HEK293 (cell line): ENCODE measurements around the gene BIN2.

Experiments used
- ATF2 ChIP-seq: fragments of 450-650 bp; formaldehyde crosslinking; IDR thresholded peaks from 2 replicates; pipeline ENCODE4 v1.5.1; 2016; ENCODE audit warnings: missing biosample characterization, missing genetic modification characterization, low read depth
- EGR2 ChIP-seq: fragments of 450-650 bp; formaldehyde crosslinking; IDR thresholded peaks from 2 replicates; pipeline ENCODE4 v1.5.1; 2016; ENCODE audit warnings: low read depth, missing biosample characterization, missing genetic modification characterization
- HOXC10 ChIP-seq: sonication (generic); formaldehyde crosslinking; IDR thresholded peaks from 2 replicates; pipeline ENCODE4 v1.8.1; 2023; ENCODE audit warnings: mild to moderate bottlenecking, missing genetic modification reagents
- MEIS1 ChIP-seq: sonication (generic); formaldehyde crosslinking; IDR thresholded peaks from 2 replicates; pipeline ENCODE4 v1.8.1; 2022; ENCODE audit warnings: missing genetic modification reagents, mild to moderate bottlenecking, borderline replicate concordance
- MYNN ChIP-seq: fragments of 450-650 bp; formaldehyde crosslinking; IDR thresholded peaks from 2 replicates; pipeline ENCODE4 v1.5.1; 2016; ENCODE audit warnings: missing biosample characterization, missing genetic modification characterization, borderline replicate concordance
- REST ChIP-seq: fragments of 450-650 bp; formaldehyde crosslinking; IDR thresholded peaks from 2 replicates; pipeline ENCODE4 v1.5.1; 2016; ENCODE audit warnings: missing biosample characterization, missing genetic modification characterization
- YY1 ChIP-seq: fragments of 450-650 bp; formaldehyde crosslinking; IDR thresholded peaks from 2 replicates; pipeline ENCODE4 v1.5.1; 2018; ENCODE audit warnings: missing biosample characterization, missing genetic modification characterization
- ZBTB21 ChIP-seq: fragments of 450-650 bp; formaldehyde crosslinking; IDR thresholded peaks from 2 replicates; pipeline ENCODE4 v1.5.1; 2017; ENCODE audit warnings: missing biosample characterization, missing genetic modification characterization
- ZEB2 ChIP-seq: fragments of 450-650 bp; formaldehyde crosslinking; IDR thresholded peaks from 2 replicates; pipeline ENCODE4 v1.5.1; 2016; ENCODE audit warnings: missing biosample characterization, missing genetic modification characterization
- ZFP41 ChIP-seq: fragments of 450-650 bp; formaldehyde crosslinking; IDR thresholded peaks from 2 replicates; pipeline ENCODE4 v1.5.1; 2016; ENCODE audit warnings: missing biosample characterization, missing genetic modification characterization, borderline replicate concordance
- ZFP69B ChIP-seq: fragments of 450-650 bp; formaldehyde crosslinking; IDR thresholded peaks from 2 replicates; pipeline ENCODE4 v1.5.1; 2016; ENCODE audit warnings: missing biosample characterization, missing genetic modification characterization
- ZIC2 ChIP-seq: fragments of 450-650 bp; formaldehyde crosslinking; IDR thresholded peaks from 2 replicates; pipeline ENCODE4 v1.5.1; 2016; ENCODE audit warnings: missing biosample characterization, missing genetic modification characterization
- ZNF18 ChIP-seq: fragments of 450-650 bp; formaldehyde crosslinking; IDR thresholded peaks from 2 replicates; pipeline ENCODE4 v1.5.1; 2016; ENCODE audit warnings: missing biosample characterization, missing genetic modification characterization
- ZNF184 ChIP-seq: fragments of 450-650 bp; IDR thresholded peaks from 2 replicates; pipeline ENCODE4 v1.5.1; 2018; ENCODE audit warnings: missing biosample characterization, mild to moderate bottlenecking, missing genetic modification characterization
- ZNF274 ChIP-seq, 2 experiments: fragments of 200-500 bp in 1 of 2; fragments of 450-650 bp in 1 of 2; sonication (Bioruptor generic) in 1 of 2; formaldehyde crosslinking in 1 of 2; IDR thresholded peaks; 2 replicates each; pipeline versions ENCODE4 v1.5.1 to v1.6.1; 2014 to 2016; ENCODE audit warnings: borderline replicate concordance in 1 of 2, inconsistent platforms in 1 of 2, low read length in 1 of 2, missing biosample characterization in 1 of 2, missing genetic modification characterization in 1 of 2
- ZNF37A ChIP-seq: fragments of 450-650 bp; IDR thresholded peaks from 2 replicates; pipeline ENCODE4 v1.5.1; 2018; ENCODE audit warnings: missing biosample characterization, missing genetic modification characterization
- ZNF398 ChIP-seq: fragments of 450-650 bp; formaldehyde crosslinking; IDR thresholded peaks from 2 replicates; pipeline ENCODE4 v1.5.1; 2017; ENCODE audit warnings: missing biosample characterization, missing genetic modification characterization
- ZNF518A ChIP-seq: fragments of 450-650 bp; formaldehyde crosslinking; conservative IDR thresholded peaks from 2 replicates; pipeline ENCODE4 v1.5.1; 2016; ENCODE audit warnings: low read depth, missing biosample characterization, missing genetic modification characterization
- ZNF529 ChIP-seq: fragments of 450-650 bp; formaldehyde crosslinking; IDR thresholded peaks from 2 replicates; pipeline ENCODE4 v1.5.1; 2017; ENCODE audit warnings: missing genetic modification characterization, missing biosample characterization; ENCODE audit not compliant: insufficient replicate concordance
- ZNF623 ChIP-seq: fragments of 450-650 bp; formaldehyde crosslinking; IDR thresholded peaks from 2 replicates; pipeline ENCODE4 v1.5.1; 2016; ENCODE audit warnings: missing biosample characterization, missing genetic modification characterization
- ZNF629 ChIP-seq: fragments of 450-650 bp; formaldehyde crosslinking; IDR thresholded peaks from 2 replicates; pipeline ENCODE4 v1.5.1; 2017; ENCODE audit warnings: missing biosample characterization, missing genetic modification characterization
- ZNF664 ChIP-seq: fragments of 450-650 bp; formaldehyde crosslinking; IDR thresholded peaks from 2 replicates; pipeline ENCODE4 v1.5.1; 2016; ENCODE audit warnings: missing biosample characterization, missing genetic modification characterization
- ZNF670 ChIP-seq: fragments of 450-650 bp; formaldehyde crosslinking; IDR thresholded peaks from 2 replicates; pipeline ENCODE4 v1.5.1; 2016; ENCODE audit warnings: missing biosample characterization, missing genetic modification characterization, low read depth
- ZNF704 ChIP-seq: fragments of 450-650 bp; formaldehyde crosslinking; IDR thresholded peaks from 2 replicates; pipeline ENCODE4 v1.5.1; 2016; ENCODE audit warnings: missing biosample characterization, missing genetic modification characterization

BIN2 gene

GRCh38 chr12:51238510-51239334 lies 85.3 kb downstream of the BIN2 start, which contains the start of gene DAZAP2 (continued):
- TF ChIP-seq REST (tag by site-specific recombination) (peak; percentile 64), ZNF37A (tag by site-specific recombination) (no peak), EGR2 (tag by site-specific recombination) (peak; percentile 49), ZFP41 (no peak), ZNF623 (tag by site-specific recombination) (no peak), ZNF629 (tag by site-specific recombination) (peak; percentile 97), ZNF529 (tag by site-specific recombination) (no peak), ZEB2 (tag by site-specific recombination) (peak; percentile 86; the same call in 1 of the 2 replicates), ZBTB21 (tag by site-specific recombination) (peak; percentile 83), HOXC10 (CRISPR knock-in tag) (no peak), MEIS1 (CRISPR knock-in tag) (no peak), ZNF670 (no peak), ZNF184 (tag by site-specific recombination) (no peak), ZNF18 (tag by site-specific recombination) (no peak), ZNF664 (tag by site-specific recombination) (no peak), ZNF518A (tag by site-specific recombination) (no peak), ZNF398 (no peak; the same call in 1 of the 2 replicates), ZFP69B (no peak), MYNN (tag by site-specific recombination) (peak; percentile 62; the same call in 1 of the 2 replicates), ZIC2 (tag by site-specific recombination) (peak; percentile 16; the same call in 1 of the 2 replicates), ZNF704 (tag by site-specific recombination) (no peak), ZNF274 (IDR thresholded peaks at IDR 0.05; ENCODE audit: low read length) (no peak), ZNF274 (tag by site-specific recombination; IDR thresholded peaks at IDR 0.05; ENCODE audit: borderline replicate concordance) (no peak), ATF2 (tag by site-specific recombination) (no peak; the same call in 1 of the 2 replicates), YY1 (tag by site-specific recombination) (peak; percentile 83; the same call in 1 of the 2 replicates)
